Measurements from ENCODE around the gene DDX20.

- TF ChIP-seq, protein P1, sequence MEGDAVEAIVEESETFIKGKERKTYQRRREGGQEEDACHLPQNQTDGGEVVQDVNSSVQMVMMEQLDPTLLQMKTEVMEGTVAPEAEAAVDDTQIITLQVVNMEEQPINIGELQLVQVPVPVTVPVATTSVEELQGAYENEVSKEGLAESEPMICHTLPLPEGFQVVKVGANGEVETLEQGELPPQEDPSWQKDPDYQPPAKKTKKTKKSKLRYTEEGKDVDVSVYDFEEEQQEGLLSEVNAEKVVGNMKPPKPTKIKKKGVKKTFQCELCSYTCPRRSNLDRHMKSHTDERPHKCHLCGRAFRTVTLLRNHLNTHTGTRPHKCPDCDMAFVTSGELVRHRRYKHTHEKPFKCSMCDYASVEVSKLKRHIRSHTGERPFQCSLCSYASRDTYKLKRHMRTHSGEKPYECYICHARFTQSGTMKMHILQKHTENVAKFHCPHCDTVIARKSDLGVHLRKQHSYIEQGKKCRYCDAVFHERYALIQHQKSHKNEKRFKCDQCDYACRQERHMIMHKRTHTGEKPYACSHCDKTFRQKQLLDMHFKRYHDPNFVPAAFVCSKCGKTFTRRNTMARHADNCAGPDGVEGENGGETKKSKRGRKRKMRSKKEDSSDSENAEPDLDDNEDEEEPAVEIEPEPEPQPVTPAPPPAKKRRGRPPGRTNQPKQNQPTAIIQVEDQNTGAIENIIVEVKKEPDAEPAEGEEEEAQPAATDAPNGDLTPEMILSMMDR (IDR thresholded peaks at IDR 0.05) = no peak
- no peak for TF ChIP-seq POLR2A (IDR thresholded peaks at IDR 0.05)
Measured at GRCh38 chr1:111802110-111802509, 46.4 kb downstream of the DDX20 start.
